Stimulated activated effector memory CD8-positive, alpha-beta T cell treated with anti-CD3 and anti-CD28 coated beads, Interleukin-12 subunit alpha, Interleukin-12 subunit beta, amount 100 ng/mL, for 72 hours (primary cell): Measurements from ENCODE around the gene TPPP3.

Experiments used
- ATAC-seq: fragments of 150-1000 bp; cut with Tn5 transposase; 2 replicates; pipeline ENCODE4 v1.10.0; 2021
- DNase-seq, 2 donors: peaks; one replicate each; pipeline ENCODE4 v3.0.0; 2021 to 2022; ENCODE audit warnings: low spot score in 2 of 2
- H3K27ac Mint-ChIP-seq: one replicate; pipeline ENCODE4 v1.8.0; 2022; ENCODE audit warnings: mild to moderate bottlenecking, mixed read lengths
- H3K36me3 Mint-ChIP-seq: one replicate; pipeline ENCODE4 v1.8.0; 2022; ENCODE audit warnings: mild to moderate bottlenecking, mixed read lengths
- H3K4me1 Mint-ChIP-seq: one replicate; pipeline ENCODE4 v1.8.0; 2022; ENCODE audit warnings: mixed read lengths
- H3K4me3 Mint-ChIP-seq: one replicate; pipeline ENCODE4 v1.8.0; 2022; ENCODE audit warnings: mild to moderate bottlenecking, mixed read lengths
- H3K9me3 Mint-ChIP-seq: one replicate; pipeline ENCODE4 v1.8.0; 2022; ENCODE audit warnings: mixed read lengths

TPPP3 gene

DNA sequence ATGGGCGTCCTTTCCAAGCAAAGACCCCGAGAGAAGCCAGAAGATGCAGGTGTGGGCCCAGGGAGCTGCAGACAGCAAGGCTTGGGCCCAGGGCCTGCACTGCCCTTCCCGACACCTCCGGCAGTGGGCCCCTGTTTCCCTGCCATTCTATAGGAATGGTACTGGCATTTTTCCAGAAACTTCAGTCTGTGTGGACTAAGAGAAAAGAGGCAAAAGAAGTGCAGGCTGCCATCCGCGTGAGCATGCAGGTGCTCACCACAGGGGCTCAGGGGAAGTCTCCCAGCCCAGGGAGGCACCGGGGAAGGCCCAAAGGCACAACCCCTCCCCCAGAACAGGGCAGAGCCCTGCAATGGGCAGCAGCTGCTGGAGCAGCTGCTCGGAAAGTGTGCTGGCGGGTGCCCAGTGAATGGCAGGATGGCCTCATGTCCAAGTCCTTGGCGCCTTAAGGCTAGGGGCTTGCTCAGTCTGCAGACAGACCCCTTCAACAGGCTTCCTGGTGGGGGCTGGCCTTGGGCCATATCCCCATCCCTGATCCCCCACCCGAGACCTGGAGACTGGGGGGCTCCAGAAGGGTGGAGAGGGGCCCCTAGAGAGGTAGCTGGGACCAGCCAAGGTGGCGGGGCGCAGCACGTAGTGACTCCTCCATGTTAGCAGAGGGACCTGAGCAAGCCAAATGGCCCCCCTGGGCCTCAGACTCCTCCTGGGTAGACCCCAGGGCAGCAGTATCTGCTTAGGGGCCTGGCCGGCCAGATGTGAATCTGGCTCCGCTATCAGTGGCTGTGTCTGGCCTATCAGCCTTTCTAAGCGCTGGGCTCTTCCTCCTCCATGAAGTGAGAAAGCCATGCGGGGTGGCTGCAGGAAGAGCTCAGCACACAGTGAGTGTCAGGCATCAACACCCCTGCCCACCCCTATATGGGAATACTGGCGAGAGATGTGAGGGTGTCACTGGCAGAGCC, 6.7 kb upstream of the TPPP3 start:
- DNase-seq (no peak), ATAC-seq (no peak)
- no peaks in the 10 kb centered on the region for H3K36me3 Mint-ChIP-seq
- H3K4me1 Mint-ChIP-seq: no peaks in the 10 kb centered on the region
- no peak overlapping the region for H3K27ac Mint-ChIP-seq
- H3K4me3 Mint-ChIP-seq: no peak overlapping the region
- no peaks in the 10 kb centered on the region for H3K9me3 Mint-ChIP-seq

DNA sequence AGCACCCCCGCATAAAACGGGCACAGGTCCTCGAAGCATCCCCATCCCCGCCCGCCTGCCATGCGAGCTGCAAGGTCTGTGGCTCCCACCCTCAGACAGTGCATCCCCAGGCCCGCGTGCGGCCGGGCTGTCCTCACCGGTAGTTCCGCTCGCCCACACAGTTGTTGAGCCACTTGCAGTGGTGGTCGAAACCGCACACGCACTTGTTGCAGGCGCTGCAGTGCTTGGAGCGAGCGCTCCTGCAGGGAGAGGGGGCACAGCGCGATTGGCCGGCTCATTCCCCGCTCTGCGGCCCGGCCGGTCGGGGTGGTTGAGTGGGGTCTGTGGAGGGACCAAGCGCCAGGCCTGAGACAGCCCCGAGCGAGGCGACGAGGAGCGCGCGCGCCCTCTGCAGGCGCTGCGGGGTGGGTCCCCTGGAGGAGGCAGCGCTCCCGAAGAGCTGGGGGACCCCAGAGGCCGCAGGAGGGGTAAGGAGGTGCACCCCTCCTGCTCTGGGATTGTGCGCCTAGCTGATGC, 6.0 kb upstream of the TPPP3 start:
- no peaks in the 10 kb centered on the region for H3K9me3 Mint-ChIP-seq
- no peaks in the 10 kb centered on the region for H3K36me3 Mint-ChIP-seq
- ATAC-seq: peak; percentile 76
- H3K4me3 Mint-ChIP-seq: no peak overlapping the region
- peak; percentile 53 to 81 for DNase-seq
- H3K4me1 Mint-ChIP-seq: peaks cover 2% of the 10 kb centered on the region
- H3K27ac Mint-ChIP-seq: no peak overlapping the region

DNA sequence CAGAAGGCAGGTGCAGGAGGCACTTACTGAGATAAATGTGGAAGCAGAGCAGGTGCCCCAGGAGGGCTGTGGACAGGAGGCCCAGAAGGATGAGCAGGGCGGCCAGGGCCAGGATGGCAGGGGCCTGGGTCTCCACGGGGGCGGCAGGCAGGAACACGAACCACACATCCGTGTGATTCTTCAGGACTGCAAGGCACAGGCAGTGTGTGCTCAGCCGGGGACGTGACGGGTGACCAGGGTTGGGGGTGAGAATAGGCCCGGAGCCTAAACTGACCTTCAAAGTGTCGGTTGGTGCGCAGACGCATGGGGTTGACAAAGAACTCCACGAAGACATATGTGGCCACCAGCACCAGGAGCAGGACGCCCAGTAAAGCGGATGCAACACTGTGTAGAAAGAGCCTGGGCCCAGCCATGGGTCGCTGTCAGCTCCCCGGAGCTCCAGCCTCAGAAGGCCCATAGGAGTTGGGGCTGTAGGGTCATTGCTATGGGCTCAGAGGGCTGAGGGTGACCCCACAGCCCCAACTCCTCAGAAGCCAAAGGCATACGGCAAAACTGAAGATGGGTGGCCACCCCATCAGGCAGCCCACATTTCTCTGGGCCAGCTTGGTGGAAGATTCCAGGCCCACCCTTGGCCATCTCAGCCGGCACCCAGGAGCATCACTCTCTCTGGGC, 5.4 kb upstream of the TPPP3 start:
- no peak for ATAC-seq
- Mint-ChIP-seq H3K36me3 (no peaks in the 10 kb centered on the region), H3K4me3 (no peak overlapping the region), H3K4me1 (peaks cover 8% of the 10 kb centered on the region), H3K27ac (peak overlapping the region; percentile 14), H3K9me3 (no peaks in the 10 kb centered on the region)
- no peak for DNase-seq

DNA sequence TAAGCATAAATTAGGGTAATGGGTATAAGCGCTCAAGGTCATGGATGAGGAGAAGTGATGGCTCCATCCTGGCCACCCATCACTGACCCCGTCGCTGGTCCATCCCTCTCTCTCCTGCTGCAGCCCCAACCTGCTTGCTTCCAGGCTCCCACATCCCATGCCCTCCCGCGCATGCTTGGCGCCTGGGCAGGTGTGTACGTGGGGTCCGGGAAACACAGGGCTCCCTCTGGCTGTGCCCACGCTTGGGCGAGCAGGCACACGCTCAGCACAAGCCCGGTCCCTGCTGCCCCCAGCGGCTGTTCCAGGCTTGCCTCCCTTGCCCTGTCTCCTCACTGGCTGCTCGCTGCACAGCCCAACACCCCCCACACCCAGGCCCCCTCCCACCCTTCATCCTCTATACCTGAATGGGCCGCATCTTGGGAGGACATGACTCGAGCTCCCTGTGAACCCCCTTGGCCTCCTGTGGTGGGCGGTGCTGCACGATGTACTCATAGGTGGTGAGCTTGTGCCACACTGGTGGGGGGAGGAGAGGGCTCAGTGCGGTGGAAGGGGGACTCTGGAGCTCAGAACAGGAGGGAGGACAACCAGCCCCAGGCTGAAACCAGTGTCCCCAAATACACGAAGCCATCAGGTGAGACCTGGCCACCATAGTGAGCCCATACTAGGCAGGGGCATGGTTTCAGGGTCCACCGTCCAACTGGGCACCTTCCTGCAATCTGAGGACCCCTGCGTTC, 4.7 kb upstream of the TPPP3 start:
- Mint-ChIP-seq H3K27ac (peak overlapping the region; percentile 14), H3K9me3 (no peaks in the 10 kb centered on the region), H3K4me1 (peaks cover 9% of the 10 kb centered on the region), H3K4me3 (no peak overlapping the region), H3K36me3 (no peaks in the 10 kb centered on the region)
- DNase-seq (no peak), ATAC-seq (no peak)

DNA sequence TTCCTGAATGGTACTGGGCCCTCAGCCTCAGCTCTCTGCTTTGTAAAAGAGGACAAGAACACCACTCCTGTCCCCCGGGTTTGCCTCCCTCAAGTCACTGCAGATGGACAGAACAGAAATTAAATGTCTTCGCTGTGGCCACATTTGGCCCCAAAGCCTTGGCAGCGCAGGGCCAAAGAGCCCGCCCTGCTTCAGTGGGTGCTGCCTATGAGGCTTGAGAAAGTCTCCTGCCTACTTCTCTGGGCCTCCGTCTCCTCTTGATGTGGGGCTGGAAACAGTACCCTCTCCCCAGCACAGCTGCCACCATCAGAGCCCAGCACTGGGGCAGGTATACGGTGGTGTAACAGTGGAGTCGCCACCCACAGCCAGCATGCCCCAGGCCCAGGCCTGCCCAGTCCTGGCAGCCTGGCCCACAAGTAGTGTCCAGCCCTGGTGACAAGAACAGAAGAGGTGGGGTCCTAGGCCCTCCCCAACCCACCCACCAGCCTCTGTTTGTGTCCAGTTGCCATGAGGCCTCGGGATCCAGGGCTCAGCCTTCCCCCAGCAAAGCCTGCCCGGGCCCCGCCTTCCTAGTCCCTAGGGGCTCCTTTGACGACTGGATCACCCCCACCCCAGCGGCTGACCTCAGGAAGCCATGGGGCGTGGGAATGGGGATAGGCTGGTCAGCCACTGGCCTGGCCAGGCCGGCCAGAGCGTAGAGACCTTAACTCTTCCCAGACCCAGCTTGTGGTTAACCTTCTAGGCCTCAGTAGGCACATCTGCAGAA, 3.9 kb upstream of the TPPP3 start:
- Mint-ChIP-seq H3K4me1 (peaks cover 9% of the 10 kb centered on the region), H3K4me3 (no peak overlapping the region), H3K9me3 (no peaks in the 10 kb centered on the region), H3K27ac (no peak overlapping the region), H3K36me3 (peaks cover 3% of the 10 kb centered on the region)
- DNase-seq: no peak
- no peak for ATAC-seq

DNA sequence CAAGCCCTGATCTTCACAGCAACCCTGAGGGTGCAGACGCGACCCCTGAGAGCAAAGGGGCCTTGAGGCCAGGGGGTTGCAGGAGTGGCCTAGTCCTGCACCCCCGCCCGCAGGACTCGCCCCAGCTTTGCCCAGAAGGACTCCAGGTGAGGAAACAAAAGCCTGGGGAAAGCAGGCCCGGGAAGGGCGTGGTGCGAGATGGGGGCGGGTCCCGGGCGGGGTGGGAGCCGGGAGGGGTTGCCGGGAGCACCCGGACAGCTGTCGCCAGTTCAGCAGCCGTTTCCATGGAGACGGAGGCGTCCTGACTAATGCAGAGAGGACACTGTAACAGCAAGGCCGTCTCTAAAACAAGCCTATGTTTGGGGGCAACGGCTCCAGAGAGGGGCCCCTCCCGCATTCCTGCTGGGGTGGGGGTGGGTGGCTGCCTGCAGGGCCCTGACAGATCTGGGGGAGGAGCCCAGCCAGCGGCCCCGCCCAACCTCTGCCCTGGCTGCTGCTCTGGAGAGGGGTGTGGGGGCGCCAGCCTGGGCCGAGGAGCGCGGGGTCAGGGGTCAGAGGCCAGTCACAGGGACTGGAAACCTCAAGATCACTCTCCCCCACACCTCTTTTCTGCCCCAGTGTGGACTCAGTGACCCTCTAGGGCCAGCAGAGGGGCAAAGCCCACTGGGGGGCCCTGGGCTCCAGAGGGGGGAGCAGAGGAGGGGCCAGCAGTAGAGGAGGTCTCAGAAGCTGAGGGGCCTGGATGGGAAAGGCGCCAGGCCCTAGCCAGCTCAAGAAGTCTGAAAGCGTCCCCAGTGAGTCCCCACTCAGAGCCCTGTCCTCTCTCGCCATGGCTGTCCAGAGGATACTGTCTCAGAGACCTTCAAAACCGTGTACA, 3.1 kb upstream of the TPPP3 start:
- H3K9me3 Mint-ChIP-seq: no peaks in the 10 kb centered on the region

DNA sequence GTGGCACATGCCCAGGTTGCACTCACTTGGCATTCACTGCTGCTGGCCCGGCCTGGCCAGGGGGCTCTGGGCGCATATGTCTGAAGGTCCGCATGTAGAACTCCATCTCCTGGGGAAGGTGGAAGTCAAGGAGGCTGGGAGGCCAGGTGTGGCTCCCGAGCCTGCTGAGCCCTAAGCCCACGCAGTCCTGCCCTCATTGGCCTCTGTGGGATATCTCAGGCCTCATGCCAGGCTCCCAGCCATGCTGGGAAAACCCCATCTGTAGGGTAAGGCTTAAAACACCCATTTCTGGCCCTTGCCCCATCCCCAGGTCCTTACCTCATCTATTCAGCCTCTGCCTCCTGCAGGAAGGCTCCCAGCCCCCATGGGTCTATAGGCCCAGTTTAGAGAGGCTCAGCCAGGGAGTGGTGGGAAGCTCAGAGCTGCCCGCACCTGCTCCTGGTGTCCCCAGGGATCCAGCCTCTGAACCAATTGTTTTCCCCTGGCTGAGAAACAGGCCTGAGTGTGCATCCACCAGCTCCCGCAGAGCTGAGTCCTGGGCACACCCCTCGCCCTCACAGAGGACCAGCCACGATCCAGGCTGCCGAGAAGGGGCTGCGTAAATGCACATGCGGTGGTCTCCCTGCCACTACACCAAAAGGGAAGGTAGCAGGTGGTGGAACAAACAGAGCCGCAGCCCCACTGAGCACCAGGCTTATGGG, 2.3 kb upstream of the TPPP3 start:
- peaks cover 5% of the 10 kb centered on the region for H3K36me3 Mint-ChIP-seq
- no peak overlapping the region for H3K27ac Mint-ChIP-seq
- H3K4me1 Mint-ChIP-seq: peaks cover 9% of the 10 kb centered on the region
- DNase-seq (no peak), ATAC-seq (no peak)
- no peaks in the 10 kb centered on the region for H3K9me3 Mint-ChIP-seq
- H3K4me3 Mint-ChIP-seq: peak overlapping the region; percentile 4

More for the DNA sequence above, 3.1 kb upstream of the TPPP3 start:
- DNase-seq: no peak
- H3K36me3 Mint-ChIP-seq: peaks cover 5% of the 10 kb centered on the region
- H3K4me1 Mint-ChIP-seq: peaks cover 9% of the 10 kb centered on the region
- H3K4me3 Mint-ChIP-seq: no peak overlapping the region
- no peak for ATAC-seq
- H3K27ac Mint-ChIP-seq: no peak overlapping the region

DNA sequence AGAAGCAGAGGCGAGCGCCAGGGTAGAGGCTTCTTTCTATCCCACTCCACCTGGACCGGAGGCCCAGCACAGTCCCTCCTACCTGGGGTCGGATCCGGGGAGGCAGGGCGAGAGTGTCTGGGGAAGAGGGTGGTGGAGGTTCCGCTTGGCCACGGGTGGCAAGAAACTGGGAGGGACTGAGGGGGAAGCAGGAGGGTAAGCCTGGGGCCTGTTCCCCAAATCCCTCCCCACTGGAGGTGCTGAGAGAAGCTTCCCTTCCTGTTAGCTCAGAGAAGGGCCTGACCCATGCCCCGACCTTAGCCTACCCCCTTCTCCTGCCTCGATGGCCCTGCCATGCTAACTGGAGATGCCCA, 1.8 kb upstream of the TPPP3 start:
- Mint-ChIP-seq H3K9me3 (no peaks in the 10 kb centered on the region), H3K36me3 (peaks cover 5% of the 10 kb centered on the region), H3K4me1 (peaks cover 9% of the 10 kb centered on the region), H3K27ac (no peak overlapping the region), H3K4me3 (peak overlapping the region; percentile 4)
- DNase-seq (no peak), ATAC-seq (no peak)

DNA sequence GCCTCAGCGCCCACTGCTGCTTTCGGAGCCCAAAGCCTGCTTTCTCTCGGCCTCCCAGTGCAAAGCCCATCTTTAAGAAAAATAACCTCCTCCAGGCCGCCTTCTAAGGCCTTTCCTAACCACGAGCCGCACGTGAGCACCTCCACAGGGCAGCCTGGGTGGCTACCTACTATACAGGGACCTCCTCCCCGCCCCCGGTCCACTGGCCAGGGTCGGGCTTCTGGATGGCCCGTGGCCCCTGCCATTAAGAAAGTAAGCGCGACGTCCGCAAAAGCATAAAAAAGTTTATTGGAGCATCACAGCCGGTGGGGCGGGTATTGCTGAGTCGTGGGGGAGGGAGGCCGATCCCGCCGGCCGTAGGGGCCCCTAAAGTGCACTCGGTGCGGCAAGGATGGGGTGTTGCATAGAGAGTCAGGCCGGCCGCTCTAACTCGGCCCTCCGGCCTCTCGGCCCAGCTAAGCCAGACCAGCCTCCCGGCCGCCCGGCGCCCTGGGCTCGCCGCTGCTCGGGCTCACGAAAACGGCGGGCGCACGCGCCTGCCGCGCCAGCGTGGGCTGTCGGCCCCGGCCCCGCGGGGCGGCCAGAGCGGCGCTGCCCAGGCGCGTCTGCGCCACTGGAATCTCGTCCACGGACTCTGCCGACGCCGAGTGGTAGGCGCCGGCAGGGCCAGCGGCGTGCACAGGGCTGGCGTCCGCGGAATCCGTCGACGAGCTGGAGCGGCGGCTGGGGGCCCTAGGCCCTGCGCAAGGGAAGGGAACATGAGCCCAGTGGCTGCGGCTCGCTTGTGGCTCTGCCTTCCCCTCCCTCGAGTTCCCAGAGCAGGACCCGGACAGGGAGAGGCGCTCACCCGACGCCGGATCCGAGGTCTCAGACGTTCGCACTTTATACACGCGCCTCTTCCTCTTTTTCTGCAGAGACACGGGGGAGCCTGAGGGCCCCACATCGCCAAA, 1.1 kb upstream of the TPPP3 start:
- Mint-ChIP-seq H3K9me3 (no peaks in the 10 kb centered on the region), H3K4me1 (peaks cover 9% of the 10 kb centered on the region), H3K36me3 (peaks cover 5% of the 10 kb centered on the region), H3K27ac (no peak overlapping the region), H3K4me3 (peak overlapping the region; percentile 72)
- ATAC-seq (no peak), DNase-seq (no peak)

DNA sequence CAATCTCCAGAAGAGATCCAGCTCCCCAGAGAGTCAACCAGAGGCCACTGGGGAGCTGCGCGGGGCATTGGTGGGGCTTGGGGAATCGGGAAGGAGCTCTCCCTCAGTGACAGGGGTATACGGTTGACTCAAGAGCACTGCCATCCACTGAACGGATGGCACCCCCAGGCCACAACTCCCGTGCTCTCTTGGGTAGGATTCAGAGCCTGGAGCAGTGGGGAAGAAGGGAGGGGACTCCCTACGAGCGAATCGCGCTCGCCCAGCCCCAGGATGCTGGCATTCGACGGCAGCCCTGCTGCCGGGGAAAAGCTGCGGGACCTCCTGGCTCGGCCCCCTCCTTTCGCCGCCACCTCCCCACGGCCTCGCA, 473 bp upstream of the TPPP3 start:
- Mint-ChIP-seq H3K27ac (no peak overlapping the region), H3K9me3 (no peaks in the 10 kb centered on the region), H3K4me3 (peak overlapping the region; percentile 72), H3K4me1 (peaks cover 9% of the 10 kb centered on the region), H3K36me3 (peaks cover 5% of the 10 kb centered on the region)
- ATAC-seq: peak; percentile 2
- no peak for DNase-seq

DNA sequence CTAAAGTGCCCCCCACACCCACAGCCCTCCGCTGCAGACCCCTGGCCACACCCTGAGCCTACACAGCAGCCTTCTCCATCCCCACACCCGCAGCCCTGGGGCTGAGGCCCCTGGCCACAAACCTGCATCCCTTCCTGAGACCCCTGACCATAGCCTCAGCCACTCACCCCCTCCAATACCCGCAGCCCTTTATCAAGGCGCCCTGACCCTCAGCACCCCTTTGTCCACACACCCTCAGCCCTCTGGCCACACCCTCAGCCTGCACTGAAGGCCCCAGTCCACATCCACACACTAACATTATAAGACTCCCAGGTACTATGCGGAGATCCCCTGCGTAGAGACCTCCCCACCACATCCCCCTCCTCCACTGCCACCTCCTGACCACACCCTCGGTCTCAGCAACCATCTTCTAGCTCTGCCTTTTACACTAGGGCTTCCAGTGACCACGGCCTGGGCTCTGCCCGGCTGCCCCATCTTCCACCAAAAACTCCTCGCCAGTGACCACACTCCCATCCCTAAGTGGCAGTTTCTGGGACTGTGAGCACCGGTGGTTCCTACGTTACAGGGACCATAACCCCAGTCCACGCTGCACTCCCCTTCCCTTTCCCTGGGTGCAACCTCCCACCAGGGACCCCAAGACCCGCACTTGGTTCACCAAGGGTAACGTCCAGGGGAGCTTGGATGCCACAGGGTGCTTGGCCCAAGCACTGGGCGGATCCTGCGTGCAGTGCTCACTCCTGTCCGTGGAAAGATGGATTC, 818 bp downstream of the TPPP3 start:
- Mint-ChIP-seq H3K9me3 (no peaks in the 10 kb centered on the region), H3K4me1 (peaks cover 9% of the 10 kb centered on the region), H3K27ac (peak overlapping the region; percentile 54), H3K36me3 (peaks cover 5% of the 10 kb centered on the region), H3K4me3 (no peak overlapping the region)
- ATAC-seq: no peak
- DNase-seq: no peak
